GM21619 (cell line): ENCODE results near the gene FAM83G.
"Not testable (repeated sequence)": the region's sequence is repeated elsewhere in the genome, so short reads cannot be mapped to it uniquely, and the experiment has no call there.

Experiments
- ATAC-seq: cut with Tn5 transposase; IDR thresholded peaks from one replicate; pipeline ENCODE4 v1.9.1; 2021; ENCODE audit not compliant: unreplicated experiment

Gene FAM83G

GRCh38 chr17:18922596-18922995 lies 82.0 kb downstream of the FAM83G start:
- ATAC-seq: not testable (repeated sequence)

GRCh38 chr17:18921912-18922451 lies 82.6 kb downstream of the FAM83G start:
- peak; percentile 64 for ATAC-seq

GRCh38 chr17:18921485-18921884 lies 83.1 kb downstream of the FAM83G start:
- no peak for ATAC-seq

GRCh38 chr17:18920911-18921441 lies 83.6 kb downstream of the FAM83G start:
- peak; percentile 31 for ATAC-seq

- ATAC-seq: no peak
Measured at GRCh38 chr17:18919963-18920362, 84.6 kb downstream of the FAM83G start.
